Activated CD4-positive, CD25-positive, alpha-beta regulatory T cell (primary cell): ENCODE results near the gene HMCN2.

Source experiments
- DNase-seq, 4 experiments: peaks; one replicate each; lab custom pipeline; 2025; lab: John Stamatoyannopoulos, UW

The HMCN2 gene

GRCh38 chr9:130366072-130366471 lies 100.5 kb downstream of the HMCN2 start:
- DNase-seq: no peak

DNA sequence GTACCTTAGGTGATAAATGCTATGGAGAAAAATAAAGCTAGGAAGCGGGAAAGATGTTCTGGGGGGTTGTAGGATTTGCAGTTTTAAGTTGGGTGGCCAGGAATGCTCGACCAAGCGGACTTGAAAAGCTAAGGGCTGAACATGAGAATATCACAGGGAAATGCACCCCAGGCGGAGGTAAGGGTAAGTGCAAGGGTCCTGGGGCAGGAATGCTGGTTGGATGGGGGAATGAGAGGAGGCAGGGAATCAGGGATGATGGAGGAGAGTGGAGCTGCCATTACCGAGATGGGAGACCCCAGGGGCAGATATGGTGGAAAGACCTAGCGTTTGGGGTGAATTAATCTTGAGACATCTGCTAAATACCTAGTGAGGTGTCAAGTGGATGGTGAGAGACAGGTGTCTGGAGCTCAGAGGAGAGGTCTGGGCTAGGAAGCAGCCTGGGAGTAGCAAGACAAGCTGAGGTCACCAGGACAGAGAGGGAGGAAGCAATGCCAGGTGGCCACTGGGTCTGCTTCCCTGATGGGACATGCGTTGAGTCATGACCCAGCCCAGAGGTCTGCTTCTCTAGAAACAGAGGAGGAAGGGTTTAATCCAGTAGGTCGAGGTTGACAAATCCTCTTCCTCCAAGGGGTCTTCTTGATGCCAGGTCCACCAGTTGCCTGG lies 101.5 kb downstream of the HMCN2 start:
- DNase-seq: no peak

- DNase-seq: no peak
Measured at GRCh38 chr9:130368631-130369103, 103.1 kb downstream of the HMCN2 start.

DNA sequence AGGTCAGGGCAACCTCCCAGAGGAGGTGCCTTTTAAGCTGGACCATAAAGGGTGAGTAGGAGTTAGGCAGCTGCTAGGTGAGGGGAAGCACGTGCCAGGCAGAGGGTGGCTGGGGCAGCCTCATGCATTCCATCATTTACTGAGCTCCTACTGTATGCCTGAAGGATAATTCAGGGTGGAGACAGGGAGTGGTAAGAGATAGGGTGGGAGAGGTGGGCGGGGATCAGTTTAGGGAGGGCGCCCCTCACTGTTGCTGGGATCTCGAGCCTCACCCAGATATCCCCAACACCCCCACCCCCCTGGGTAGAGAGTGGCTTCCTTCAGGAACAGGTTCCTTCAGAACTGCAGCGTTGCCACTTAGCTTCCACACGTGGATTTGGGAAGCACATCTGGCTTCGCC lies 104.7 kb downstream of the HMCN2 start:
- DNase-seq: no peak

DNA sequence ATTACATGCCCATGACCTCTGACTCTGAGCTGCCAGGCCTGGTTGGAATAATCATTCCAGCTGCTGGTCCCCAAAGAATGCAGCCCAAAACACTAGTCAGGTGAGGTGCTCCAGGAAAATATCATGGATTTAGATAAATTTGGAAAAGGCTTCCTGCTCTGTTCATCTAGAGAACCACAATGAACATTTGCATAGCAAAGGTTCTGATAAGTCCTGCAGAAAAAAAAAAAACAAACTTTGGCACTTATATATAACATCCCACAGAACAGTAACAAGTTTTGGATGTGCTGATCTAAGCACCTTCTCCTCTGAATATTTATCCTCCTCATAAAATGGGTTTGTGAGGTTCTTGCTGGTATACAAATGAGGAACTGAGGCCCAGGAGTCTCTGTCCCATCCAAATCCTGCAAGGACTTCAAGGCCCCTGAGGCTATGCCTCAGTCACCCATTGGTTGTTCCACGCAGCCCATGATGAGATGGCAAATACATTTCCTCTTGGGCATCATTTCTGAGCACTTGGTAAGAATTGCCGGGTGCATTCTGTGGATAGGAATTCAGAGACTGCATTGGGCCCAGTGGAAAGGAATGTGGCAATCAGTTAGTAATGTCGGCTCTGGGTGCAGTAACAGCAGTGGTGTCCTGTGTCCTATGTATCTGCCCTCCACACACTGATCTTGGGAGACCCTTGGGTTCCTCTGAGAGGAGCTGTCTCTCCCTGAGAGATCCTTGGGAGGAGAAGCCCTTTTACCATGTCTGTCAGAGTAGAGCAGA lies 105.8 kb downstream of the HMCN2 start:
- no peak for DNase-seq

DNA sequence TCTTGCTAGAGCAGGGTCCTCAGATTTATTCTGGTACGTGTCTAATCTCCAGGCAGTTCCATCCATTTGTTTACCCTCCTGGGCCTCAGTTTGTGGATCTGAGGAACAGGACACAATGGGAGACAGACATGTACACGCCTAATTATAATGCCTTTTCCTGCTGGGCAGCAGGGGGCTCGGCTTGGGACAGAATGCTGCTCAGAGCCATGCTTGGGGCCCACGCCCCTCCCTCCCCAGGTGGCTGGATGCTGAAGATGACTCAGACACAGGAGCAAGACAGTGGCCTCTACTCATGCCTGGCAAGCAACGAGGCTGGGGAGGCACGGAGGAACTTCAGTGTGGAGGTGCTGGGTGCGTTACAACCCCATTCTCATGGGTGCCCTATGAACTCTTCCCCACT lies 106.5 kb downstream of the HMCN2 start:
- DNase-seq: no peak

GRCh38 chr9:130373679-130374325 lies 108.2 kb downstream of the HMCN2 start:
- DNase-seq: no peak

DNA sequence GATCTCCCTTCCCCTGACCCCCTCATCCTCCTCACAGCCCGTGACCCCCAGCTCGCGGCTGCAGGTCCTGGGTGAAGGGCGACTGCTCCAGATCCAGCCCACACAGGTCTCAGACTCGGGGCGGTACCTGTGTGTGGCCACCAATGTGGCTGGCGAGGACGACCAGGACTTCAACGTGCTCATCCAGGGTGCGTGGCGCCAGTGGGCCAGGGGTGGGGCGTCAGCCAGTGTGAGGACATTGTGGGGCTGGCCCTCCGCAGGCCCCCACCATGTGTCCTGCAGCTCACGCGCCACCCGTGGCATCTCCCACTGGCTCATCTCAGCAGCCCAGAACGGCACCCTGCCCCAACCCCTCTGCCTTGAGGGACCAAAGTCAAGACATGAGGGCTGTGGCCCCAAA lies 112.1 kb downstream of the HMCN2 start:
- no peak for DNase-seq

- DNase-seq: no peak
Measured at GRCh38 chr9:130378875-130379648, 113.5 kb downstream of the HMCN2 start.

DNA sequence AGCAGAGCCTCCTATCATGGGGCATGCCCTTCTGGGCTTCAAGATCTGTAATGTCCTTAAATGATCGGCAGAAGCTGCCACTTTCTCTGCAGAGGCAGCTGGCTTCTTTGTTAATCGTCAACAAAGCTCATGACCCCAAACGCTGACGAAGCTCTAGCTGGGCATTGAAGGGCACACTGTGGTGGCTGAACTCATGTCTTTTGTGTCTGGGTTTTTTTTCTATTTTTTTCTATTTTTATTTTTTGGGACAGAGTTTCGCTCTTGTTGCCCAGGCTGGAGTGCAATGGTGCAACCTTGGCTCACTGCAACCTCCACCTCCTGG lies 114.0 kb downstream of the HMCN2 start:
- no peak for DNase-seq

DNA sequence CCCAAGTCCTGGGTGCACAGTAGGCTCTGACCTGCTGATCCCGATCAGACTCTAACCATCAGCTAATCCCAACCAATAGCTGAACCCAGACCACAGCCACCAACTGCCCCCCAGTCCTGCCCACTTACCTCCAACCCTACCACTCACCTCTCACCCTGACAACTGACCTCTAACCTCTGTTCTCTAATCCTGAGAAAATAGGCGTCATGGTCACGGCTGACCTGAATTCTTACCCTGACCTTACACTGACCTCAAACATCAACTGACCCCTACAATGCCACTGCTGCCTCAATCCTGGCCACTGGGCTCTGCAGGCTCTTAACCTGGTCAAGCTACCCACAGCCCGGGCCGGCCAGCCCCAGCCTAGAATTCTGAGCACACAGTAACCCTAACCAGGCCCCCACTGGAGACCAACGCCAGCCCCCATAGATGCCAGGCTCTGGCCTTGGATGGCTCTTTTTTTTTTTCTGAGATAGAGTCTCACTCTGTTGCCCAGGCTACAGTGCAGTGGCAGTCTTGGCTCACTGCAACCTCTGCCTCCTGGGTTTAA lies 115.4 kb downstream of the HMCN2 start:
- DNase-seq: no peak

GRCh38 chr9:130381660-130382059 lies 116.1 kb downstream of the HMCN2 start:
- DNase-seq: no peak

DNA sequence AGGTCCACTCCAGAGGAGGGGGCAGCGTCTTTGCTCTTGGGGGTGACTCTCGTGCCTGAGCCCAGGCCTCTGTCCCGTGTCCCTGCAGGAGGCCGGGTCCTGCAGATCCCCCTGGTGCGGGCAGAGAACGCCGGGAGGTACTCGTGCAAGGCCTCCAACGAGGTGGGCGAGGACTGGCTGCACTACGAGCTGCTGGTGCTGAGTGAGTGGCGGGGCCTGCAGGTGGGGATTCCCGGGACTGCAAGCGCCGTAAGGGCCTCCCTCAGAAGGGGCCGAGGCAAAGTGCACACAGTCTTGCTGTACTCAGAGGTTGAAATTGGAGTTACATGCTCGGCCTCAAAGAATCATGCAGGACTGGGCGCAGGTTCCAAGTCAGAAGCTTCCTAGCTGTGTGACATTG lies 116.5 kb downstream of the HMCN2 start:
- no peak for DNase-seq

- no peak for DNase-seq
Measured at GRCh38 chr9:130382636-130383349, 117.2 kb downstream of the HMCN2 start.

DNA sequence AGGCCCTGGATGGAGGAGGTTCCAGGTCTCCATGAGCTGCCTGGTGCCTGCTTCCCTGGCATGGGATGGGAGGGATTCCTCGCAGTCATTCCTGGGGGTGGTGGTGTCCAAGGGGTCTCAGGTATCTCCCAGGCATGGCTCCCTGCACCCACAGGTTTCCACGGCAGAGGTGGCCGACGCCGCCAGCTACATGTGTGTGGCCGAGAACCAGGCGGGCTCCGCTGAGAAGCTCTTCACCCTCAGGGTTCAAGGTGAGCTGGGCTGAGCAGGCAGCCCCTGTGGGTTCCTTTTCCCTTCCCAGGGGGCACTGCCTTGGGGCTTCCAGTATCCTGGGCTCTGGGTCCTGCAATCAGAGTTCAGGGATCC lies 117.8 kb downstream of the HMCN2 start:
- DNase-seq: no peak

- DNase-seq: no peak
Measured at GRCh38 chr9:130383979-130384676, 118.6 kb downstream of the HMCN2 start.

GRCh38 chr9:130385257-130385656 lies 119.7 kb downstream of the HMCN2 start:
- no peak for DNase-seq

DNA sequence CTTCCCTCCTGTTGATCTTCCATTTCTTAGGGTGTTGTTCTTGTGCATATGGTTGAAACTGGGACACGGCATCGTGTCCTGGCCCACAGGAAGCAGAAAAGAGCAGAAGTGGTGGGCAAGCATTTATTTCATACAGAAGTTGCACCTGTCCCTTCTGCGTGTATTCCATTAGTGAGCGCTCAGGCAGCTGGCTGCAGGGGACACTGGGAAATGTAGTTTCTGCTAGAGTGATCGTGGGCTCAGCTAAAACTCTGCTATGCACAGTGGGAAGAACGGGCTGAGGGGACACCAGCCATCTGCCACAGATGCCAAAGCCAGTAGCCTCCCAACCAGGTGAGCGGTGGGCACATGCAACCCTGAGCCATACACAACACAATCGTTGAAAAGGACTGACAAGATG lies 121.8 kb downstream of the HMCN2 start:
- no peak for DNase-seq

DNA sequence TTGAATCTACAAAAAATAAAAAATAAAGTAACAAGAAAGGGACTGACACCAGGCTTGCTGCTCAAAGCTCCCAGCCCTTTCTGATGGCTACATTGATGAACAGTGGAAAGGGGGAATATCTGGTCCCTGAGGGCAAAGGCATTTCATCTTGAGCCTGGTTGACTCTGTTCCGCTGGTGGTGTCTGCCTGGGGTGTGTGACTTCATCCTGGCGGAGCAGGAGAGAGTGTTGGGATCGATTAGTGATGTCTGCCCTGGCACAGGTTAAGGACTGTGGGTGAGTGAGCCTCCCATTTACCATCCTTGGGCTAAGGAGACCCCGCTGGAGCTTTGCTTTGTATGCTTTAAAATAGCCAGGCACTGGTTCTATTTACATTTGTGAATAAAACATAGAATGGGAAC lies 122.3 kb downstream of the HMCN2 start:
- no peak for DNase-seq

GRCh38 chr9:130390390-130390789 lies 124.8 kb downstream of the HMCN2 start:
- no peak for DNase-seq

- no peak for DNase-seq
Measured at GRCh38 chr9:130390986-130391385, 125.4 kb downstream of the HMCN2 start.
